Measurements from ENCODE around the gene PATJ. TPM values are rescaled to one million over a fixed set of nuclear protein-coding genes. Genes with fewer than 3 reads are reported as not detected.
"Not testable (repeated sequence)": the region's sequence is repeated elsewhere in the genome, so short reads cannot be mapped to it uniquely, and the experiment has no call there.

Gene PATJ
- total RNA-seq, 2 experiments from 2014 or later, result 14.8 to 16.4 TPM

DNA sequence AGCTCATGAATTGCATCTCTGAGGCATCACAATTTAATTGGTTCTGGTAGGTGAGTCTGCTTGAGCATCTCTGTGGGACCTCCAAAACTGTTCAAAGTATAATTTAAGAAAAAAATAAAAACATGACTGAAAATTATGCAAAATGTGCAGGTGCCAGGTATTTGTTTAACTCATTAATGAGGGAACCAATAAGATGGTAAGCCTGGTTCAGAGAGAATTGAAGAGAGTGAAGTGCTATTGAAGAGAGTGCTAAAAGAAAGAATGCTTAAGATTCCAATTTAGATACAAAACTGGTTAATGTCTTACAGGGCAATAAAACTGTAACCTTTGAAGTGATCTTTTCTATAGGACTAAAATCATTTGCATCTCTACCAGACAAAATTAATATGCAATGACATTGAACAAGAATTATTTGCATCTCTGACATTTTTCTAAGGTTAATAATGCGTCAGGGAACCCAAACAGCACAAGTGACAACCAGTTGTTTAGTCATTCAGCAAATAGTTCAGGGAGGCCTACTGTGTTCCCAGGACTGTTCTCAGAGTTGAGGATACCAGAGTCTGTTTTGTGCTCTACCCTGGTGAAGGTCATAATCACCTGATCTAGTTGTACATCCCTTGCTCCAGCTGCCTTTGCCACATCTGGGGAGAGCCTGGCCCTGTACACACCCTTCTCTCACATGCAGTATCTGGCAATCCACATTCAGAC lies 183.5 kb downstream of the PATJ start:
- Mint-ChIP-seq H3K9me3 (peaks cover 2% of the 10 kb centered on the region), H3K4me1 (no peaks in the 10 kb centered on the region), H3K36me3 (ENCODE audit: low read depth) (peaks cover 2% of the 10 kb centered on the region), H3K27ac (no peak overlapping the region), H3K27me3 (no peaks in the 10 kb centered on the region), H3K4me3 (no peak overlapping the region)
- ChIA-PET POLR2A (no interaction called here), CTCF (no interaction called here)
- no peak for DNase-seq

DNA sequence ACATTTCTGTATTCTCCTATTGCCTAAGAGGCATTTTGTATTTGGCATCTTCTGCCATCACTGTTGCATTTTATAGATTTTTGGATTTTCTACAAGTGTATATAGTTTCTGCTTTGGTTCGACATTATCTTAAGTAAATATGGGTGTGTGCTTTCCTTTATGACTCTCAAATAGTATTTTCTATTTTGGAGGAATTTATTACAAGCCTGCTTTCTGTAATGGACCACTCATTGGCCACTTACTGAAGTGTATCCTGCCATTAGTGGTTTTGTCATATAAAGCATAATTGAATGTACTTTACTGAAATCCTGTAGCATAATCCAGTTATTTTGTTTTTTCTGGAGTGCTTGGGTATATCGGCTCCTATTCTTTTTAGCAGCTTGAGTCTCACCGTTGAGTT lies 184.3 kb downstream of the PATJ start:
- H3K4me3 Mint-ChIP-seq, result no peak overlapping the region
- peaks cover 2% of the 10 kb centered on the region for H3K36me3 Mint-ChIP-seq (ENCODE audit: low read depth)
- no peak for DNase-seq
- no peaks in the 10 kb centered on the region for H3K4me1 Mint-ChIP-seq
- POLR2A ChIA-PET, result no interaction called here
- H3K9me3 Mint-ChIP-seq, result no peaks in the 10 kb centered on the region
- no peaks in the 10 kb centered on the region for H3K27me3 Mint-ChIP-seq
- no peak overlapping the region for H3K27ac Mint-ChIP-seq
- CTCF ChIA-PET, result no interaction called here

DNA sequence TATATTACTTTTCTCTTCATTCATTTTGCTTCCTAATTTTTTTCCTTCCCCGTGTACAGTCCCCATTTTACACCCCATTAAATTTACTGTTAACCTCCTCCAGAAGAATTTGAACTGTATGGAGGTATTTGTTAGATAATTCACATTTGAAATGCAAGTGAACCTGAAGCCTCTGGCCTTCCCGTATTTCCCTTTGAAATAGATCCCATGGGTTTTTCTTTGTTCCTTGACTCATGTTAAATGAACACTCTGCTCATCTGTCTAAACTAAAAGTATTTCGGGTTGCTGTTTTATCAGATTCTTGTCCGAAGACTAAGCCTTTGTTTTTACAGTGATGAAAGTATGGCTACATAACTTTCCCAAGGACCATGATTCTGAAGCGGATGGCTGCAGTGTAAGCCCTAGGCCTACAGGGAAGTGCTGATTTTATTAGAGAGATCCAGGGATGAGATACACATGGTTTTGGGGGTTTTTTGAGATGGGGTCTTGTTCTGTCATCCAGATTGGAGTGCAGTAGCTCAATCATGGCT lies 187.9 kb downstream of the PATJ start:
- CTCF ChIA-PET, result no interaction called here
- DNase-seq, result no peak
- Mint-ChIP-seq H3K4me3 (no peak overlapping the region), H3K27ac (no peak overlapping the region), H3K4me1 (no peaks in the 10 kb centered on the region), H3K27me3 (no peaks in the 10 kb centered on the region), H3K9me3 (no peaks in the 10 kb centered on the region), H3K36me3 (ENCODE audit: low read depth) (no peaks in the 10 kb centered on the region)
- POLR2A ChIA-PET, result no interaction called here

DNA sequence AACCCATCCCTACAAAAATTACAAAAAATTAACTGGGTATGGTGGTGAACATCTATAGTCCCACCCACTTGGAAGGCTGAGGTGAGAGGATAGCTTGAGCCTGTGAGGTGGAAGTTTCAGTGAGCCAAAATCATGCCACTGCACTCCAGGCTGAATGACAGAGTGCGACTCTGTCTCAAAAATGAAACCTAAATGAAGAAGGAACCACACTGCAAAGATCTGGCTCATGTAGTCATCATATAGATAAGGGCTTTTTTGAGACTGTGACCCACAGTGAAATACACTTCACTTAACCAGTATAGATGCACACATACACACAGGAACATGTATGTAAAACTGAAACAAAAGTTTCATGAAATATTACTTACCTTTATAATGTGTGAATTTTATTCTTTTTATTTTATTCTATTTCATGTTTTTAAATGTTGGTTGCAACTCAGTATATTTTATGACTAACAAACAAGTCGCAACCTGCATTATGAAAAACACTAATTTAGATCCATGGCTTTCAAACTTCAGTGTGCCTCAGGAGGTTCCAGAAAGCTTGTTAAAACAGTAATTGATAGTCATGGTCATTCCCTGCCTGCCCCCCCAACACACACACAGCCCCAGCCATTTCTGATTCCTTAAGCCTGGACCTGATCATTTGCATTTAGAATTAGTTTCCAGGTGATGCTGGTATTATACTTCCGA lies 189.5 kb downstream of the PATJ start:
- Mint-ChIP-seq H3K27me3 (no peaks in the 10 kb centered on the region), H3K4me3 (no peak overlapping the region), H3K27ac (no peak overlapping the region), H3K9me3 (no peaks in the 10 kb centered on the region), H3K36me3 (ENCODE audit: low read depth) (no peaks in the 10 kb centered on the region), H3K4me1 (no peaks in the 10 kb centered on the region)
- no peak for DNase-seq
- ChIA-PET POLR2A (no interaction called here), CTCF (no interaction called here)

DNA sequence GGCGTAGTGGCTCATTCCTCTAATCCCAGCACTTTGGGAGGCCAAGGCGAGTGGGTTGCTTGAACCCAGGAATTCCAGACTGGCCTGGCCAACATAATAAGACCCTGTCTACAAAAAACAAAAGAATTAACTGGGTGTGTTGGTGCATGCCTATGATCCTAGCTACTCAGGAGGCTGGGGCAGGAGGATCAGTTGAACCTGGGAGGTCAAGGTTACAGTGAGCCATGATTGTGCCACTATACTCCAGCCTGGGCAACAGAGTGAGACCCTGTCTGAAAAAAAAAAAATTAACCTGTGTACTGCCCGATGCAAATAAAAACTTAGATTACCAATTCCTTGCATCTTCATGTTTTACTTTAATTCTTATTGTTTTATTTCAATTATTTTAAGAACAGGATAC lies 193.2 kb downstream of the PATJ start:
- no peak for DNase-seq
- no peaks in the 10 kb centered on the region for H3K4me1 Mint-ChIP-seq
- no peaks in the 10 kb centered on the region for H3K9me3 Mint-ChIP-seq
- no peak overlapping the region for H3K27ac Mint-ChIP-seq
- no peak overlapping the region for H3K4me3 Mint-ChIP-seq
- CTCF ChIA-PET, result interaction anchor here (0.7 kb wide), 1 partner anchor 555 kb away, joined by 3 read pairs; no protein-coding TSS in a partner anchor
- H3K36me3 Mint-ChIP-seq (ENCODE audit: low read depth), result no peaks in the 10 kb centered on the region
- POLR2A ChIA-PET, result no interaction called here
- H3K27me3 Mint-ChIP-seq, result no peaks in the 10 kb centered on the region

DNA sequence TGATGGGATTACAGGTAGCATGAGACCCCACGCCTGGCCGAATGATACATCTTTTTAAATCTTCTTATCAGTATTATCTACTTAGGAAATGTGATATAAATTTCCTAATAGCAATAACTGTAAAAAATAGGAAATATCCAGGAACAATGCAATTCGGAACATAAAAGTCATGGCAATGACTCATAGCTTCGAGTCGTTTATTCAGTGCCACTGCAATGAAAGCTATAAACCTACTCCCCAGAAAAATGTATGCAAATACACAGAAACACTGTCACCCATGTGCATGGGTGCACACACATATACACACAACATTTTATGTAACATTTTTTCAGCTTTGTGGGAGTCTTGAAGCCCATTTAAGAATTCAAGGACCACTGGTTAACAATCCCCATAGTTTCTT lies 194.6 kb downstream of the PATJ start:
- Mint-ChIP-seq H3K4me1 (no peaks in the 10 kb centered on the region), H3K27me3 (no peaks in the 10 kb centered on the region), H3K9me3 (no peaks in the 10 kb centered on the region), H3K27ac (no peak overlapping the region), H3K36me3 (ENCODE audit: low read depth) (no peaks in the 10 kb centered on the region), H3K4me3 (no peak overlapping the region)
- POLR2A ChIA-PET, result no interaction called here
- DNase-seq, result no peak
- CTCF ChIA-PET, result no interaction called here

DNA sequence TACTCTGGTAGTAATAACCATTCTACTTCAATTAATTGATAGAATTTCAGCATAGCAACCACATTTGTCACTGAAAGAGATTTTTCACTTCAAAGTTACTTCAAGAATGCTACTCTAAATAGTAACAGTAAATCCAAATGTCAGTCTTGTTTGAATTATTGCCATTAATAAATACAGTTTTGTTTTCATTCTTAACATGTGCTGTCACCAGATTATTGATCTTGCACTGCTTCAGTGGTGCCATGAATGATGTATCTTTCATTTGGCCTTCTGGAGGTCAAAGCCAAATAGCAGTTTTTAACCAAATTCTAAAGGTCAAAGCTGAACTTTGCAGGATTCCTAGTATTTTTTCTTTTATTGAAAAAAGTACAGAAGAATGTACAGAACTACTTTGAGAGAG lies 199.5 kb downstream of the PATJ start:
- CTCF ChIA-PET, result no interaction called here
- Mint-ChIP-seq H3K36me3 (ENCODE audit: low read depth) (no peaks in the 10 kb centered on the region), H3K9me3 (no peaks in the 10 kb centered on the region), H3K27me3 (no peaks in the 10 kb centered on the region), H3K4me1 (no peaks in the 10 kb centered on the region), H3K4me3 (no peak overlapping the region), H3K27ac (no peak overlapping the region)
- POLR2A ChIA-PET, result no interaction called here
- DNase-seq, result no peak

DNA sequence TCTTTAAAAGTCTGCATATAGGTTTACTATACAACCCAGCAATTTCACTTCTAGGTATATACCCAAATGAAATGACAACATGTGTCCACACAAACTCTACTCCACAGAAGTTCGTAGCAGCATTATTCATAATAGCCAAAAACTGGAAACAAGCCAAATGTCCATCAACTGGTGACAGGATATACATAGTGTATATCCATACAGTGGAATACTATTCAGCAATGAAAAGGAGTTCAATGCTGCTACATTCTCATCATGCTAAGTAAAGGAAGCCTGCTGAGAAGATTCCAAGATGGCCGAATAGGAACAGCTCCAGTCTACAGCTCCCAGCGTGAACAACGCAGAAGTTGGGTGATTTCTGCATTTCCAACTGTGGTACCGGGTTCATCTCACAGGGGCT lies 200.6 kb downstream of the PATJ start:
- Mint-ChIP-seq H3K9me3 (no peaks in the 10 kb centered on the region), H3K27me3 (no peaks in the 10 kb centered on the region), H3K4me1 (no peaks in the 10 kb centered on the region), H3K27ac (no peak overlapping the region), H3K36me3 (ENCODE audit: low read depth) (no peaks in the 10 kb centered on the region), H3K4me3 (no peak overlapping the region)
- no peak for DNase-seq
- POLR2A ChIA-PET, result no interaction called here
- CTCF ChIA-PET, result no interaction called here

DNA sequence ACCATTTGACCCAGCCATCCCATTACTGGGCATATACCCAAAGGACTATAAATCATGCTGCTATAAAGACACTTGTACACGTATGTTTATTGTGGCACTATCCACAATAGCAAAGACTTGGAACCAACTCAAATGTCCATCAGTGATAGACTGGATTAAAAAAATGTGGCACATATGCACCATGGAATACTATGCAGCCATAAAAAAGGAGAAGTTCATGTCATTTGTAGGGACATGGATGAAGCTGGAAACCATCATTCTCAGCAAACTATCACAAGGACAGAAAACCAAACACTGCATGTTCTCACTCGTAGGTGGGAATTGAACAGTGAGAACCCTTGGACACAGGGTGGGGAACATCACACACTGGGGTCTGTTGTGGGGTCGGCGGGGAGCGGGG lies 206.4 kb downstream of the PATJ start:
- H3K4me1 Mint-ChIP-seq; DNase-seq; H3K27ac Mint-ChIP-seq; H3K4me3 Mint-ChIP-seq; H3K9me3 Mint-ChIP-seq; POLR2A ChIA-PET; CTCF ChIA-PET; H3K27me3 Mint-ChIP-seq; H3K36me3 Mint-ChIP-seq (ENCODE audit: low read depth): not testable (repeated sequence)

DNA sequence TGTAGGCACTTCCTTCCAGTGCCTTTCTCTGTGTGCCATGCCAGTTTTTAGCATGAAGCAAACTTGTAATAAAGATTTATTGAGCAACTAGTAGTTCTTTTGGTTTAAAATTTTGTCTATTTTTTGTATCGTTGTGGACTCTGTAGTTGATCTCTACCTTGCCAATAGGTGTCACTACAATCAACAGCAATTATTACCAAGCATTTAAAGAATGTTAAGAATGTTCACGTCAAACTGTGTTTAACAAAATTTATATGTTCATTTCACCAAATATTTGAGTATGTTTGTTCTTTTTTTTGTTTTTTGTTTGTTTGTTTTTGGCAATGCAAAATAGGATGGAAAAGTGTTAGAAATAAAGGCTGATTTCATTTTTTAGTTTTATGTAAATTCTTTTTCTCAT lies 208.1 kb downstream of the PATJ start:
- Mint-ChIP-seq H3K9me3 (no peaks in the 10 kb centered on the region), H3K27me3 (no peaks in the 10 kb centered on the region), H3K4me1 (no peaks in the 10 kb centered on the region), H3K27ac (no peak overlapping the region), H3K36me3 (ENCODE audit: low read depth) (no peaks in the 10 kb centered on the region), H3K4me3 (no peak overlapping the region)
- ChIA-PET CTCF (interaction anchor here (0.6 kb wide), 1 partner anchor 181 kb away, joined by 3 read pairs; no protein-coding TSS in a partner anchor), POLR2A (no interaction called here)
- no peak for DNase-seq

DNA sequence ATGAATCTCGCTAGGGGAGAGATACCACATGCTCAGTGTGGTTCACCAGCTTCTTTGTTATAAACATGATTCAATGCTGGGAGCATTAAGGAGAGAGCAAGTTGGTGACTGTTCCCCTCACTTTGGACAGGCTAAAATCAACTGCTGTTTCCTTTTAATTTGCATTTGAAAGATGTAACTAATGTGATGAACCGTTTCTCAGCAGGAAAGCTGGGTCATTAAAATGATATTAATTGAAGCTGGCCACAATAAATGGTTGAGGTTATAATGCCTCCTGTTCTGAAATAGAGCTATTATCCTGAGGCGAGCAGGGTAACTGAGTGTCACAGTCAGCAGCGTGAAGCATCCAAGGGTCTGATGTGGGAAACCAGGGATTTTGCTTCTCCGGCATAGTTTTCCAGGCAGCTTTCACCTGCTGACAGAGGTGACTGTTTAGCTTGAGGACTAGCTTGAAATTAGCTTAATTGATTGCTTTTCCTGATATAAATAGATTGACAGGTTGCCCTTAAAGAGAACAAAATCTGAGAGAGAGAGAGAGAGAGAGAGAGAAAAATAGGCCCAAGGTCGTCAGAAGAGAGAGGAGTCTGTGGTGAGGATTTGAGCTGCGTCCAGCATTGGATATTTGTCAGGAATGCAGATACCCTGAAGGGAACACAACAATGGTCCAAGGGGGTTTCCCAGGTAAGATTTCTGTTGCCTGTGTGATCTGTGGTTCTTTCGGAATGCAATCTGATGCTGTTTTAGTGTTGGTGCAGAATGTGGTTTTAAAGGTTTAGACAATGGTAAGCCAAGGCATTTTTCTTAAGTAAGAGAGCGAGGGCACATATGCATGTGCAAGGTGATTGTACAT lies 209.7 kb downstream of the PATJ start:
- CTCF ChIA-PET, result no interaction called here

DNA sequence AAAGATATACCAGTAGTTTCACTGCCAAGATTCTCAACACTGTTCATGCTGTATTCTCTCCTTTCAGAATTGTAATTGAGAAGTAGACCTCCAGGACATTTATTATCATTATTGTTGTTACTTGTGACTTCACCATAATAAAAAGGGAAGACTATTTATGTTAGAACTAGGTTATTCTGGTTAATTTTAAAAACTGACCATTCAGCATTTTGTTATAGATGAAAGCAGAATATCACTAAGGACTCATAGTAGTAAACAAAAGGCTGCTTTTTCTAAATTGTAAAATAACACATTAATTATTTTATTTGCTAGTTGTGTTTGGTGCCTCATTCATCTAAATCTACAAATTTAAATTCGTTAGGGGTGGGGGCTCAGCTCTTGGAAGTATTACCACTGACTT lies 210.4 kb downstream of the PATJ start:
- ChIA-PET POLR2A (no interaction called here), CTCF (interaction anchor here (0.6 kb wide), 1 partner anchor 19 kb away, joined by 4 read pairs; no protein-coding TSS in a partner anchor)
- Mint-ChIP-seq H3K27me3 (no peaks in the 10 kb centered on the region), H3K9me3 (no peaks in the 10 kb centered on the region), H3K36me3 (ENCODE audit: low read depth) (no peaks in the 10 kb centered on the region), H3K4me1 (no peaks in the 10 kb centered on the region), H3K4me3 (no peak overlapping the region), H3K27ac (no peak overlapping the region)
- no peak for DNase-seq

More for the DNA sequence above, 209.7 kb downstream of the PATJ start:
- Mint-ChIP-seq H3K27ac (no peak overlapping the region), H3K4me1 (no peaks in the 10 kb centered on the region), H3K4me3 (no peak overlapping the region), H3K9me3 (no peaks in the 10 kb centered on the region), H3K36me3 (ENCODE audit: low read depth) (no peaks in the 10 kb centered on the region), H3K27me3 (no peaks in the 10 kb centered on the region)
- POLR2A ChIA-PET, result no interaction called here
- no peak for DNase-seq

DNA sequence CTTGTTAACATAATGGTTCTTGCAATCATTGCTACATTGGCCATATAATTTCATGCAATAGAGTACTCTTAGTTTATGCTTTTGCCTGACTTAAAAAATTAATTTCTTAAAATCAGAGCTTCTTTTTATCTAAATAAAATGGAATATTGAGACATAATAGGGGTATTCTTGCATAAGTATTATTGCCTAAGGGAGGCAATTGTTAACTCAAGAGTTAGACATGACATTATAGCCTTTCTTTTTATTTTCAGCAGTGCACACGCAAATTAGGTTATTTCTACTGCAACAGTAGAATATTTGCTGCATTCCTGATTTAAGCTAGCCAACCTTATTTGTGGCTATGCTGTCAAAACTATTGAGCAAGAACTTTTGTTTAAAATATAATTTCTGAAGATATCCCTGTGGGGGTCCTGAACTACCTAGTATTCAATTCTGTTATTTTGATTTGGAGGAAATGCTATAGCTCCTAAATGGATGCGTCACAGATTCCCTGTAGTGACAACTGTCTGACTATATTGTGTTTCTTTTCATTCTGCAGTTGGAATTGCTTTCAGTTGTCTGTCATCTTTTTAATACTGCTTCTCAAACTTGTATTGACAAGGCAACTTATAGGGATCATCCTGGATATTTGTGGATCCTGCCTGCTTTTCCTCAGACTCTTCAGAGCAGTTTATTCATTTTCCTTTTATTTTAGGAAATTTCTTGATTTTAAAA lies 211.0 kb downstream of the PATJ start:
- Mint-ChIP-seq H3K4me3 (no peak overlapping the region), H3K4me1 (no peaks in the 10 kb centered on the region), H3K27me3 (no peaks in the 10 kb centered on the region), H3K9me3 (no peaks in the 10 kb centered on the region), H3K36me3 (ENCODE audit: low read depth) (no peaks in the 10 kb centered on the region), H3K27ac (no peak overlapping the region)
- DNase-seq, result no peak
- ChIA-PET CTCF (interaction anchor here (0.6 kb wide), 1 partner anchor 19 kb away, joined by 4 read pairs; no protein-coding TSS in a partner anchor), POLR2A (no interaction called here)
